Measurements from ENCODE around the gene TNFRSF13B. TPM values are rescaled to one million over a fixed set of nuclear protein-coding genes. Genes with fewer than 3 reads are reported as not detected.

The TNFRSF13B gene
- total and polyA plus RNA-seq, 2 donors (not counting 3 experiments of a cell fraction or from before 2014, with no cell fraction given), result not detected

GRCh38 chr17:16991349-16992009, 19.6 kb upstream of the TNFRSF13B start:
- intact Hi-C loops (cut with micrococcal nuclease), result loop anchor here (1.0 kb wide), 2 partner anchors 75 to 454 kb away; no protein-coding TSS in a partner anchor
- Histone ChIP-seq H4K20me1 (replicated peaks; ENCODE audit: control insufficient read depth, extremely low read depth, insufficient read depth, low read length) (no peaks in the 10 kb centered on the region), H3K9me3 (replicated peaks; ENCODE audit: control insufficient read depth, insufficient read depth, low read length) (no peaks in the 10 kb centered on the region), H2AFZ (ENCODE audit: low read depth, low read length) (no peak overlapping the region), H3K27ac (ENCODE audit: insufficient read depth, low read depth, low read length) (no peak overlapping the region), H3K36me3 (ENCODE audit: control insufficient read depth in 2 of 2, extremely low read depth in 1 of 2, insufficient read depth in 2 of 2, low read length in 2 of 2) (no peaks in the 10 kb centered on the region), H3K4me2 (ENCODE audit: insufficient read depth, low read length) (no peak overlapping the region), H3K4me1 (ENCODE audit: control insufficient read depth, extremely low read depth, insufficient read depth, low read length) (no peaks in the 10 kb centered on the region), H3K9ac (replicated peaks; ENCODE audit: extremely low read depth, insufficient read depth, low read length) (no peak overlapping the region), H3K79me2 (ENCODE audit: control insufficient read depth, insufficient read depth, low read length) (no peaks in the 10 kb centered on the region), H3K27me3 (ENCODE audit: control insufficient read depth in 2 of 2, insufficient read depth in 2 of 2, low read length in 2 of 2) (peaks cover 3 to 12% of the 10 kb centered on the region in 2 experiments), H3K4me3 (replicated peaks in 1 of 3; ENCODE audit: insufficient read depth in 1 of 3, low read depth in 1 of 3, low read length in 3 of 3) (no peak overlapping the region), H3K9me1 (replicated peaks; ENCODE audit: control insufficient read depth, extremely low read depth, insufficient read depth, low read length) (no peaks in the 10 kb centered on the region)
- no TSS peak for BruUV-seq (replicated peaks)
- ChIA-PET CTCF (interaction anchor here (0.6 to 6.1 kb wide), 28 partner anchors 9 to 1505 kb away, joined by 3 to 100 read pairs (median 4); no protein-coding TSS in a partner anchor), POLR2A (no interaction called here)
- dilution Hi-C loops (cut with MboI; ENCODE audit: extremely low pct_ligation_motif_present, low sequenced_read_pairs), result no loop called here
- FAIRE-seq (peak; percentile 85), DNase-seq (ENCODE audit: low read depth, low spot score) (peak; percentile 33)
- TF ChIP-seq JUN (IDR thresholded peaks at IDR 0.05; ENCODE audit: borderline replicate concordance, insufficient read depth, insufficient read length, low read depth) (no peak), GATA2 (IDR thresholded peaks at IDR 0.05; ENCODE audit: insufficient read depth, insufficient read length, low read depth, low read length) (no peak), CTCF (IDR thresholded peaks at IDR 0.05; ENCODE audit: extremely low read depth in 1 of 2, insufficient read depth in 1 of 2, low read depth in 1 of 2, low read length in 2 of 2) (peak; percentile 84 to 91), POLR2AphosphoS5 (IDR thresholded peaks at IDR 0.05; ENCODE audit: insufficient read depth, low read depth, low read length) (no peak), POLR2A (IDR thresholded peaks at IDR 0.05; ENCODE audit: low read depth, low read length) (no peak)
